H1 (cell line): ENCODE results near the gene RAMACL. TPM values are rescaled to one million over a fixed set of nuclear protein-coding genes. Genes with fewer than 3 reads are reported as not detected.

Experiments used
- BACH1 ChIP-seq: IDR thresholded peaks from 2 replicates; pipeline ENCODE4 v1.6.1; 2012; ENCODE audit warnings: low read length, improper control_type of control experiment
- CBX8 ChIP-seq: fragments of 300-800, 300-1000 bp; sonication (generic); IDR thresholded peaks from 2 replicates; pipeline ENCODE4 v1.7.1; 2016; ENCODE audit warnings: low read depth, low read length, borderline replicate concordance
- CHD1 ChIP-seq: IDR thresholded peaks from 2 replicates; pipeline ENCODE4 v1.6.1; 2012; ENCODE audit warnings: low read depth, low read length, improper control_type of control experiment
- HDAC6 ChIP-seq: IDR thresholded peaks from one replicate; pipeline ENCODE4 v1.7.1; 2012; ENCODE audit warnings: low read depth, mild to moderate bottlenecking, inconsistent platforms, low read length, moderate library complexity
- NANOG ChIP-seq: IDR thresholded peaks from 2 replicates; pipeline ENCODE4 v1.6.1; 2011; ENCODE audit warnings: low read length, low read depth, mild to moderate bottlenecking, inconsistent platforms; ENCODE audit not compliant: insufficient read depth, poor library complexity, severe bottlenecking
- NRF1 ChIP-seq: IDR thresholded peaks from 2 replicates; pipeline ENCODE4 v1.6.1; 2011; ENCODE audit warnings: mild to moderate bottlenecking, low read depth, low read length, improper control_type of control experiment
- RXRA ChIP-seq: IDR thresholded peaks from 2 replicates; pipeline ENCODE4 v1.6.1; 2011; ENCODE audit warnings: low read depth, mild to moderate bottlenecking, low read length, moderate library complexity; ENCODE audit not compliant: insufficient read depth
- TAF1 ChIP-seq: IDR thresholded peaks from 2 replicates; pipeline ENCODE4 v1.6.1; 2011; ENCODE audit warnings: mild to moderate bottlenecking, low read depth, low read length
- TBP ChIP-seq: IDR thresholded peaks from 2 replicates; pipeline ENCODE4 v1.6.1; 2011; ENCODE audit warnings: low read depth, low read length, improper control_type of control experiment
- TCF12 ChIP-seq: IDR thresholded peaks from 2 replicates; pipeline ENCODE4 v1.6.1; 2011; ENCODE audit warnings: low read depth, mild to moderate bottlenecking, low read length
- YY1 ChIP-seq: IDR thresholded peaks from 2 replicates; pipeline ENCODE4 v1.6.1; 2011; ENCODE audit warnings: low read depth, mild to moderate bottlenecking, low read length
- ZNF274 ChIP-seq: IDR thresholded peaks from 2 replicates; pipeline ENCODE4 v1.7.0; 2012; ENCODE audit warnings: low read length, borderline replicate concordance; ENCODE audit errors: extremely low read depth
- polyA plus RNA-seq, 7 experiments: library from polyadenylated mRNA; depleted of rRNA in 3 of 7; stranded (reverse) in 5 of 7; unstranded in 2 of 7; fragments of >200 nt in 5 of 7; fragments of 200-250 nt in 2 of 7; gene quantifications; 1 replicate in 5 of 7; 2 replicates in 1 of 7; 4 replicates in 1 of 7; pipeline versions ENCODE4 v1.2.1 to v1.2.3, GENCODE V29; 2011 to 2013; ENCODE audit warnings: missing spikeins in 2 of 7, mixed read lengths in 2 of 7
- total RNA-seq: library from RNA; stranded (reverse); fragmentation: NEBNext Ultra II Directional; extraction: Animal tissue kit (Norgen Biotek cat#: 25700); gene quantifications from 2 replicates; pipeline ENCODE4 v1.2.1, GENCODE V29; 2021
- TF ChIP-seq, protein P1 (sequence below): fragments of 300-600 bp; sonication (generic); IDR thresholded peaks from 2 replicates; pipeline ENCODE4 v1.7.1; 2012; ENCODE audit warnings: low read length, moderate library complexity, mild to moderate bottlenecking, inconsistent platforms; ENCODE audit not compliant: insufficient replicate concordance

Gene RAMACL
- total and polyA plus RNA-seq, 2 of the 8 experiments (the other 6 are each of a cell fraction or from before 2014, with no cell fraction given): 0.23 to 0.97 TPM

GRCh38 chr6:166623318-166623717, 36.8 kb upstream of the RAMACL start (continued):
- TF ChIP-seq, protein P1, sequence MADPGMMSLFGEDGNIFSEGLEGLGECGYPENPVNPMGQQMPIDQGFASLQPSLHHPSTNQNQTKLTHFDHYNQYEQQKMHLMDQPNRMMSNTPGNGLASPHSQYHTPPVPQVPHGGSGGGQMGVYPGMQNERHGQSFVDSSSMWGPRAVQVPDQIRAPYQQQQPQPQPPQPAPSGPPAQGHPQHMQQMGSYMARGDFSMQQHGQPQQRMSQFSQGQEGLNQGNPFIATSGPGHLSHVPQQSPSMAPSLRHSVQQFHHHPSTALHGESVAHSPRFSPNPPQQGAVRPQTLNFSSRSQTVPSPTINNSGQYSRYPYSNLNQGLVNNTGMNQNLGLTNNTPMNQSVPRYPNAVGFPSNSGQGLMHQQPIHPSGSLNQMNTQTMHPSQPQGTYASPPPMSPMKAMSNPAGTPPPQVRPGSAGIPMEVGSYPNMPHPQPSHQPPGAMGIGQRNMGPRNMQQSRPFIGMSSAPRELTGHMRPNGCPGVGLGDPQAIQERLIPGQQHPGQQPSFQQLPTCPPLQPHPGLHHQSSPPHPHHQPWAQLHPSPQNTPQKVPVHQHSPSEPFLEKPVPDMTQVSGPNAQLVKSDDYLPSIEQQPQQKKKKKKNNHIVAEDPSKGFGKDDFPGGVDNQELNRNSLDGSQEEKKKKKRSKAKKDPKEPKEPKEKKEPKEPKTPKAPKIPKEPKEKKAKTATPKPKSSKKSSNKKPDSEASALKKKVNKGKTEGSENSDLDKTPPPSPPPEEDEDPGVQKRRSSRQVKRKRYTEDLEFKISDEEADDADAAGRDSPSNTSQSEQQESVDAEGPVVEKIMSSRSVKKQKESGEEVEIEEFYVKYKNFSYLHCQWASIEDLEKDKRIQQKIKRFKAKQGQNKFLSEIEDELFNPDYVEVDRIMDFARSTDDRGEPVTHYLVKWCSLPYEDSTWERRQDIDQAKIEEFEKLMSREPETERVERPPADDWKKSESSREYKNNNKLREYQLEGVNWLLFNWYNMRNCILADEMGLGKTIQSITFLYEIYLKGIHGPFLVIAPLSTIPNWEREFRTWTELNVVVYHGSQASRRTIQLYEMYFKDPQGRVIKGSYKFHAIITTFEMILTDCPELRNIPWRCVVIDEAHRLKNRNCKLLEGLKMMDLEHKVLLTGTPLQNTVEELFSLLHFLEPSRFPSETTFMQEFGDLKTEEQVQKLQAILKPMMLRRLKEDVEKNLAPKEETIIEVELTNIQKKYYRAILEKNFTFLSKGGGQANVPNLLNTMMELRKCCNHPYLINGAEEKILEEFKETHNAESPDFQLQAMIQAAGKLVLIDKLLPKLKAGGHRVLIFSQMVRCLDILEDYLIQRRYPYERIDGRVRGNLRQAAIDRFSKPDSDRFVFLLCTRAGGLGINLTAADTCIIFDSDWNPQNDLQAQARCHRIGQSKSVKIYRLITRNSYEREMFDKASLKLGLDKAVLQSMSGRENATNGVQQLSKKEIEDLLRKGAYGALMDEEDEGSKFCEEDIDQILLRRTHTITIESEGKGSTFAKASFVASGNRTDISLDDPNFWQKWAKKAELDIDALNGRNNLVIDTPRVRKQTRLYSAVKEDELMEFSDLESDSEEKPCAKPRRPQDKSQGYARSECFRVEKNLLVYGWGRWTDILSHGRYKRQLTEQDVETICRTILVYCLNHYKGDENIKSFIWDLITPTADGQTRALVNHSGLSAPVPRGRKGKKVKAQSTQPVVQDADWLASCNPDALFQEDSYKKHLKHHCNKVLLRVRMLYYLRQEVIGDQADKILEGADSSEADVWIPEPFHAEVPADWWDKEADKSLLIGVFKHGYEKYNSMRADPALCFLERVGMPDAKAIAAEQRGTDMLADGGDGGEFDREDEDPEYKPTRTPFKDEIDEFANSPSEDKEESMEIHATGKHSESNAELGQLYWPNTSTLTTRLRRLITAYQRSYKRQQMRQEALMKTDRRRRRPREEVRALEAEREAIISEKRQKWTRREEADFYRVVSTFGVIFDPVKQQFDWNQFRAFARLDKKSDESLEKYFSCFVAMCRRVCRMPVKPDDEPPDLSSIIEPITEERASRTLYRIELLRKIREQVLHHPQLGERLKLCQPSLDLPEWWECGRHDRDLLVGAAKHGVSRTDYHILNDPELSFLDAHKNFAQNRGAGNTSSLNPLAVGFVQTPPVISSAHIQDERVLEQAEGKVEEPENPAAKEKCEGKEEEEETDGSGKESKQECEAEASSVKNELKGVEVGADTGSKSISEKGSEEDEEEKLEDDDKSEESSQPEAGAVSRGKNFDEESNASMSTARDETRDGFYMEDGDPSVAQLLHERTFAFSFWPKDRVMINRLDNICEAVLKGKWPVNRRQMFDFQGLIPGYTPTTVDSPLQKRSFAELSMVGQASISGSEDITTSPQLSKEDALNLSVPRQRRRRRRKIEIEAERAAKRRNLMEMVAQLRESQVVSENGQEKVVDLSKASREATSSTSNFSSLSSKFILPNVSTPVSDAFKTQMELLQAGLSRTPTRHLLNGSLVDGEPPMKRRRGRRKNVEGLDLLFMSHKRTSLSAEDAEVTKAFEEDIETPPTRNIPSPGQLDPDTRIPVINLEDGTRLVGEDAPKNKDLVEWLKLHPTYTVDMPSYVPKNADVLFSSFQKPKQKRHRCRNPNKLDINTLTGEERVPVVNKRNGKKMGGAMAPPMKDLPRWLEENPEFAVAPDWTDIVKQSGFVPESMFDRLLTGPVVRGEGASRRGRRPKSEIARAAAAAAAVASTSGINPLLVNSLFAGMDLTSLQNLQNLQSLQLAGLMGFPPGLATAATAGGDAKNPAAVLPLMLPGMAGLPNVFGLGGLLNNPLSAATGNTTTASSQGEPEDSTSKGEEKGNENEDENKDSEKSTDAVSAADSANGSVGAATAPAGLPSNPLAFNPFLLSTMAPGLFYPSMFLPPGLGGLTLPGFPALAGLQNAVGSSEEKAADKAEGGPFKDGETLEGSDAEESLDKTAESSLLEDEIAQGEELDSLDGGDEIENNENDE: no peak
- TF ChIP-seq BACH1 (no peak), NANOG (no peak), HDAC6 (no peak), TAF1 (no peak), RXRA (no peak), TBP (no peak), ZNF274 (no peak), CHD1 (no peak), YY1 (no peak), NRF1 (no peak), TCF12 (no peak), CBX8 (no peak)
